Thyroid gland (tissue), 4 donors: ENCODE measurements around the gene MEIOSIN. TPM values are rescaled to one million over a fixed set of nuclear protein-coding genes. Genes with fewer than 3 reads are reported as not detected.
A peak's percentile ranks its signal among the peaks of the same experiment; 100 is the strongest.

Experiments
- DNase-seq, 2 donors: peaks; one replicate each; pipeline ENCODE4 v3.0.0-alpha.2; 2019
- H3K27ac ChIP-seq, 3 donors: fragments of 200-600 bp; sonication (generic); 1 replicate in 2 of 3; 2 replicates in 1 of 3; pipeline ENCODE4 v1.5.1; 2016 to 2019; ENCODE audit warnings: mild to moderate bottlenecking in 1 of 3, moderate library complexity in 1 of 3
- H3K27me3 ChIP-seq: fragments of 200-600 bp; sonication (generic); one replicate; pipeline ENCODE4 v1.5.1; 2019
- H3K36me3 ChIP-seq, 2 donors: fragments of 200-600 bp; sonication (generic); one replicate each; pipeline ENCODE4 v1.5.1; 2016 to 2019
- H3K4me1 ChIP-seq, 2 donors: fragments of 200-600 bp; sonication (generic); one replicate each; pipeline ENCODE4 v1.5.1; 2017 to 2019
- H3K4me3 ChIP-seq, 3 donors: fragments of 200-600 bp; sonication (generic); replicated peaks in 1 of 3; 1 replicate in 2 of 3; 2 replicates in 1 of 3; pipeline ENCODE4 v1.5.1; 2016; ENCODE audit warnings: mild to moderate bottlenecking in 1 of 3
- H3K9me3 ChIP-seq: fragments of 200-600 bp; sonication (generic); one replicate; pipeline ENCODE4 v1.5.1; 2017
- POLR2A ChIP-seq, 2 donors: fragments of 450-650 bp; IDR thresholded peaks; one replicate each; pipeline ENCODE4 v1.6.1; 2017; ENCODE audit warnings: antibody characterized with exemption in 2 of 2, mild to moderate bottlenecking in 2 of 2, moderate library complexity in 1 of 2
- whole genome bisulfite sequencing, 2 donors: methylation state at CpG; one replicate each; pipeline ENCODE4 v1.1.5; 2017; 5-methylcytosine and 5-hydroxymethylcytosine counted together
- intact Hi-C: fragments of 100-400 bp; cut with DNase I; formaldehyde crosslinking; loops from one replicate; pipeline ENCODE4 v1.15.1; 2023
- total RNA-seq, 4 donors: library from RNA; depleted of rRNA; stranded (reverse); fragments of >200 nt; gene quantifications; one replicate each; pipeline ENCODE4 v1.2.3, GENCODE V29; 2016
- TF ChIP-seq, protein P1 (sequence below), 6 experiments: fragments of 200-600 bp in 3 of 6; fragments of 450-650 bp in 3 of 6; sonication (generic) in 3 of 6; IDR thresholded peaks; one replicate each; pipeline ENCODE4 v1.5.1; 2016 to 2019; ENCODE audit warnings: antibody characterized with exemption in 6 of 6, mild to moderate bottlenecking in 2 of 6, inconsistent platforms in 1 of 6, moderate library complexity in 1 of 6

Gene MEIOSIN
- total RNA-seq, 4 donors from 2014 or later = not detected

- DNase-seq = peak; percentile 45 to 50
- 0 to 1% methylated on average over 10 to 19 of the region's 33 CpGs for WGBS, 2 donors
- Histone ChIP-seq H3K9me3 (no peaks in the 10 kb centered on the region), H3K36me3 (peaks cover 0 to 6% of the 10 kb centered on the region in 2 donors), H3K27ac (peak overlapping the region; percentile 91 to 96 (median 95)), H3K27me3 (no peaks in the 10 kb centered on the region), H3K4me1 (peaks cover 32 to 42% of the 10 kb centered on the region in 2 donors), H3K4me3 (peak overlapping the region; percentile 15 to 93 (median 59))
- TF ChIP-seq, protein P1, sequence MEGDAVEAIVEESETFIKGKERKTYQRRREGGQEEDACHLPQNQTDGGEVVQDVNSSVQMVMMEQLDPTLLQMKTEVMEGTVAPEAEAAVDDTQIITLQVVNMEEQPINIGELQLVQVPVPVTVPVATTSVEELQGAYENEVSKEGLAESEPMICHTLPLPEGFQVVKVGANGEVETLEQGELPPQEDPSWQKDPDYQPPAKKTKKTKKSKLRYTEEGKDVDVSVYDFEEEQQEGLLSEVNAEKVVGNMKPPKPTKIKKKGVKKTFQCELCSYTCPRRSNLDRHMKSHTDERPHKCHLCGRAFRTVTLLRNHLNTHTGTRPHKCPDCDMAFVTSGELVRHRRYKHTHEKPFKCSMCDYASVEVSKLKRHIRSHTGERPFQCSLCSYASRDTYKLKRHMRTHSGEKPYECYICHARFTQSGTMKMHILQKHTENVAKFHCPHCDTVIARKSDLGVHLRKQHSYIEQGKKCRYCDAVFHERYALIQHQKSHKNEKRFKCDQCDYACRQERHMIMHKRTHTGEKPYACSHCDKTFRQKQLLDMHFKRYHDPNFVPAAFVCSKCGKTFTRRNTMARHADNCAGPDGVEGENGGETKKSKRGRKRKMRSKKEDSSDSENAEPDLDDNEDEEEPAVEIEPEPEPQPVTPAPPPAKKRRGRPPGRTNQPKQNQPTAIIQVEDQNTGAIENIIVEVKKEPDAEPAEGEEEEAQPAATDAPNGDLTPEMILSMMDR (IDR thresholded peaks at IDR 0.05) = no peak
- TF ChIP-seq POLR2A (IDR thresholded peaks at IDR 0.05) = no peak
- intact Hi-C loops = loop anchor here (10.0 kb wide), 1 partner anchor 54 kb away; no protein-coding TSS in a partner anchor
These were observed 35.4 kb downstream of the MEIOSIN start for GRCh38 chr19:45768655-45768983.

DNA sequence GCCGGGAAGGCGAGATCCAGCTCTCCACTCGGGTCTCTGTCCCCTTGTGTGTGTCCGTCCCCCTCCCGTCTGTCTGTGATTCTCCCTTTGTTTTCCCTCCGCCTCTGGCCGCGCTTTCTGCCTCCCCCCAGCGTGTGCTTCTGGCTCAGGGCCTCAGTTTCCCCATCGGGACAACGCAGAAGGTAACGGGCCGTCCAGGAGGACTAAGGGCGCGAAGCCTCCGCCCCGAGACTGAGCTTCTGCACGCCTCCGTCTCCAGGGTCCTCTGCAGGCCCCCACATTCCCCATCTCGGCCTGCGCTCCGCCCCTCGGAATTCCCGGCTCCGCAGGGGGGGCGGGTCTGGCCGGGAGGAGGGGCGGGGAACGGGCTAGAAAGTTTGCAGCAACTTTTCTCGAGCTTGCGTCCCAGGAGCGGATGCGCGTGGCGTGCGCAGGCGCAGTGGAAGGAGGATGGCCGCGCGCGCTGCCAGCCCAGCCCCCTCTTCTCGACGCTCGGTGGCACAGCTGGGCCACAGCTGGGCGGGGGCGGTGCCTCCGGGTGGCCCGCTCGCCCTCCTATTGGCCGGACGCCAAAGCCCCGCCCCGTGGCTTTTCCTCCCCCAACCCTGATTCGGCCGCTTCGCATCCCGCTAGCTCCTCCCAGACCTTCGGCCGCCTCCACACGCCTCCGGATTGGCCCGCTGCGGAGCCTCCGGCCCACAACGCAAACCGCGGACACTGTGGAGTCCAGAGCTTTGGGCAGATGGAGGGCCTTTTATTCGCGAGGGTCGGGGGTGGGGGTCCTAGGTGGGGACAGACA lies 35.9 kb downstream of the MEIOSIN start, which contains the start of gene SIX5:
Gene SIX5 (minus strand): TSS at position 269 of the 799 bp plus-strand sequence. CDS start 408 bp downstream, outside the sequence.
- 0% methylated on average over 32 to 35 of the region's 70 CpGs for WGBS, 2 donors
- peak; percentile 92 to 94 for TF ChIP-seq POLR2A (IDR thresholded peaks at IDR 0.05)
- TF ChIP-seq, protein P1 (IDR thresholded peaks at IDR 0.05) = no peak

DNA sequence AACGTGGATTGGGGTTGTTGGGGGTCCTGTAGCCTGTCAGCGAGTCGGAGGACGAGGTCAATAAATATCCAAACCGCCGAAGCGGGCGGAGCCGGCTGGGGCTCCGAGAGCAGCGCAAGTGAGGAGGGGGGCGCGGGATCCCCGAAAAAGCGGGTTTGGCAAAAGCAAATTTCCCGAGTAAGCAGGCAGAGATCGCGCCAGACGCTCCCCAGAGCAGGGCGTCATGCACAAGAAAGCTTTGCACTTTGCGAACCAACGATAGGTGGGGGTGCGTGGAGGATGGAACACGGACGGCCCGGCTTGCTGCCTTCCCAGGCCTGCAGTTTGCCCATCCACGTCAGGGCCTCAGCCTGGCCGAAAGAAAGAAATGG lies 36.6 kb downstream of the MEIOSIN start:
- TF ChIP-seq, protein P1 (IDR thresholded peaks at IDR 0.05) = no peak
- no peak for TF ChIP-seq POLR2A (IDR thresholded peaks at IDR 0.05)
- intact Hi-C loops = loop anchor here (10.0 kb wide), 1 partner anchor 55 kb away; no protein-coding TSS in a partner anchor
- peak; percentile 62 to 66 for DNase-seq
- H3K27me3 ChIP-seq = no peaks in the 10 kb centered on the region
- H3K9me3 ChIP-seq = no peaks in the 10 kb centered on the region
- H3K4me3 ChIP-seq = peak overlapping the region; percentile 30 to 50 (median 48)
- H3K4me1 ChIP-seq = peaks cover 20 to 30% of the 10 kb centered on the region in 2 donors
- peaks cover 0 to 9% of the 10 kb centered on the region in 2 donors for H3K36me3 ChIP-seq
- 1 to 2% methylated on average over 25 to 28 of the region's 28 CpGs for WGBS, 2 donors
- peak overlapping the region; percentile 74 to 91 (median 85) for H3K27ac ChIP-seq

More for the DNA sequence above, 35.9 kb downstream of the MEIOSIN start, which contains the start of gene SIX5:
- H3K4me3 ChIP-seq = peak within 1 kb of the TSS; percentile 30 to 93 (median 59)
- H3K9me3 ChIP-seq = no peaks in the 10 kb centered on the region
- intact Hi-C loops = loop anchor here (10.0 kb wide), 1 partner anchor 54 kb away; no protein-coding TSS in a partner anchor
- peak; percentile 98 for DNase-seq
- H3K27me3 ChIP-seq = no peaks in the 10 kb centered on the region
- peaks cover 0 to 6% of the 10 kb centered on the region in 2 donors for H3K36me3 ChIP-seq
- peak within 1 kb of the TSS; percentile 91 to 96 (median 95) for H3K27ac ChIP-seq
- peaks cover 26 to 36% of the 10 kb centered on the region in 2 donors for H3K4me1 ChIP-seq

GRCh38 chr19:45770192-45771101 lies 37.2 kb downstream of the MEIOSIN start:
- no peaks in the 10 kb centered on the region for H3K27me3 ChIP-seq
- H3K4me3 ChIP-seq = peak overlapping the region in 2 of 3 donors; percentile 12 to 50
- H3K36me3 ChIP-seq = peaks cover 0 to 8% of the 10 kb centered on the region in 2 donors
- peak overlapping the region; percentile 74 to 91 (median 85) for H3K27ac ChIP-seq
- peak; percentile 99 for DNase-seq
- intact Hi-C loops = no loop called here
- peak; percentile 37 to 80 for TF ChIP-seq POLR2A (IDR thresholded peaks at IDR 0.05)
- TF ChIP-seq, protein P1 (IDR thresholded peaks at IDR 0.05) = peak; percentile 71 to 94 (median 90)
- peaks cover 16 to 24% of the 10 kb centered on the region in 2 donors for H3K4me1 ChIP-seq
- 3 to 18% methylated on average over 5 to 12 of the region's 79 CpGs for WGBS, 2 donors
- no peaks in the 10 kb centered on the region for H3K9me3 ChIP-seq
